HuH-7.5 (cell line): ENCODE measurements around the gene ANAPC2.

Source experiments
- DNase-seq: peaks from one replicate; pipeline ENCODE4 v3.0.0; 2011; ENCODE audit warnings: low spot score

The ANAPC2 gene

DNA sequence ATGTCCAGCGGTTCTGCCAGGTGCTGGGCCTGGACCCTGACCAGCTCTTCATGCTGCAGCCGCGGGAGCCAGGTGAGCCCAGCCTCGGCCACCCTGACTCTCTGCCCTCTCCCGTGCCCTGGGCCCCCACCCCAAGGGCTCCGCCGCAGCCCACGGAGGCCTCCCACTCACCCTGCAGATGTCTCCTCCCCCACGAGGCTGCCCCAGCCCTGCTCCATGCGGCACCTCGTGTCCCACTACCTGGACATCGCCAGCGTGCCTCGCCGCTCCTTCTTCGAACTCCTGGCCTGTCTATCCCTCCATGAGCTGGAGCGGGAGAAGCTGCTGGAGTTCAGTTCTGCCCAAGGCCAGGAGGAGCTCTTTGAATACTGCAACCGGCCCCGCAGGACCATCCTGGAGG lies 26.3 kb upstream of the ANAPC2 start:
- no peak for DNase-seq

DNA sequence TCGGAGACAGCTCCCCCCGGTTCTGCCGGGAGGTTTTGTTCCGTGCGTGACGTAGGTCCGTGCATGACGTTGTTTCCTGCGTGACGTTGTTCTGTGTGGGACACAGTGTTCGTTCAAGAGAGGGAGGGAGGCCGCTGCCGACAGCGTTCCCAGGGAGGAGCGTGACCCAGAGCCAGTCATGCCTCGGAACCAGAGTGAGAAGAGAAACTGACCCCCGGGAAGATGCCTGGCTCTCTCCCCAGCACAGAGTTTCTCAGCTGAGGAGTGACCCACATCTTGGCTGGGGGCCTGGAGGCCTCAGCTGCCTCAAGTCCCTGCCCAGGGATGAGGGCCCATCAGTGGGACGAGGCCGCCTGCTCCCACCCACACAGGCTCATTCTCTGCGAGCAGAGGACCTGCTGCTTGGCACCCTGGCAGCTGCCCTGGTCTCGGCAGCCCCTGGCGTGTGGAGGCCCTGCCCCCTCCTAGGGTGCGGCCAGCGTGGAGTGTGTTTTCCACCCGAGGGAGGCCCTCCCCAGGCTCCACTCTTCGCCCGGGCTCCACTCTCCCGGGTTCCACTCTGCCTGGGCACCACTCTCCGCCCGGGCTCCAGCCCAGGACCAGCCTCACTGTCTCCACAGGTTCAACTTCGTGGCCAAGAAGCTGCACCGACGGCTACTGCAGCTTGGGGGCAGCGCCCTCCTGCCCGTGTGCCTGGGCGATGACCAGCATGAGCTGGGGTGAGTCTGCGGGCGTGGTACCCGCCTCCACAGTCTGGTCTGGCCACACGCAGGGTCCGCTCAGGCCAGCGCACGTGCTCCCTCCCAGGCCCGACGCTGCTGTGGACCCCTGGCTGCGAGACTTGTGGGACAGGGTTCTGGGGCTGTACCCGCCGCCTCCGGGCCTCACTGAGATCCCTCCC lies 25.1 kb upstream of the ANAPC2 start:
- DNase-seq, result no peak

DNA sequence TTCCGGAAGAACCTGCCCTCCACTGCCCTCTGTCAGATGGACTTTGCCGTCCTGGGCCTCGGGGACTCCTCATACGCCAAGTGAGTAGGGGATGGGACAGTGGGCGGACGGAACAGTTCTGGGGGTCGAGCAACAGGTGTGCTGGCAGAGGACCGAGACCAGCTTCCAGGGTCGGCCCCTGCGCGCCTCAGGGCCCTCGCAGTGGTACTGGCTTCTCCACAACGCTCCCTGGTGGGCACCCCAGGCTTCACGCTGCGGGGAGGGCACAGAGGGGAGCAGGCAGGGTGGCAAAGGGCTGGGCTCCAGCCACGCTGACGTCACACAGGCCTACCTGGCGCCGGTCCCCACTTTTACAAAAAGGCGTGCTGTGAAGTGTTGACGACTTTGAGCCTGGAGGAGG lies 24.2 kb upstream of the ANAPC2 start:
- no peak for DNase-seq

DNA sequence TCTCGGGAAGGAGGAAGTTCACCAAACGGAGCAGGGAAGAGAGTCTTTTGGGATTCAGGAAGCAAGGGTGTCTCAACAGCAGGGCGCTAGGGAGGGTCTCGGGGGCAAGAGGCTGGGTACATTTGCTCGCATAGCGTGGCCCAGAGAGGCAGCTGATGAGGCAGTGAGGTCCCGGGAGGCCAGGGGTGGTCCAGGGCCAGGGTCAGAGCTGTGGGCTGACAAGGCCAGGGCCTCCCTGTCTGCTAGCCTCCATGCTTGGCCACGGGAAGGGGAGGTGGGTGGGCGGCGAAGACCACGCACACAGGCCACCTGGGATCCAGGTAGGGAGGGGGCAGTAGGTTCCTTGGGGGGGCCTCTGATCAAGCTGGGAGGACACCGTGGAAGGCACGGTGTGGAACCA lies 23.2 kb upstream of the ANAPC2 start:
- no peak for DNase-seq

DNA sequence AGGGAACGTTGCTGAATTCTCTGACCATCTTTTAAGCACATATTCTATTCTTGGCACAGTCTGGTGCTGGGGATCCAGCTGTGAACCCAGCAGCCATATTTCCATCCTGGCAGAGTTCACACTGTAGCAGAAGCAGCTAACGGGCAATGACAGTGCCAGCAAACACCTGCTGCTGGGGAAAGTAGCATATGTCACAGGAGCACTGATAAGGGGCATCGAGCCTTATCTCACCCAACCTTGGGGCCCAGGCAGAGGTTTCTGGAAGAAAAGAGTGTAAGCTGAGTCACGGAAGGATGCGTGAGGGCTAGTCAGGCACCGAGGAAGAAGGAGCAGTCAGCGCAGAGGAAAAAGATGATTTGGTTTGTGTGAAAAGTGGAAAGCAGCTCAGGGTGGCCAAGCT lies 18.2 kb upstream of the ANAPC2 start:
- DNase-seq, result no peak

DNA sequence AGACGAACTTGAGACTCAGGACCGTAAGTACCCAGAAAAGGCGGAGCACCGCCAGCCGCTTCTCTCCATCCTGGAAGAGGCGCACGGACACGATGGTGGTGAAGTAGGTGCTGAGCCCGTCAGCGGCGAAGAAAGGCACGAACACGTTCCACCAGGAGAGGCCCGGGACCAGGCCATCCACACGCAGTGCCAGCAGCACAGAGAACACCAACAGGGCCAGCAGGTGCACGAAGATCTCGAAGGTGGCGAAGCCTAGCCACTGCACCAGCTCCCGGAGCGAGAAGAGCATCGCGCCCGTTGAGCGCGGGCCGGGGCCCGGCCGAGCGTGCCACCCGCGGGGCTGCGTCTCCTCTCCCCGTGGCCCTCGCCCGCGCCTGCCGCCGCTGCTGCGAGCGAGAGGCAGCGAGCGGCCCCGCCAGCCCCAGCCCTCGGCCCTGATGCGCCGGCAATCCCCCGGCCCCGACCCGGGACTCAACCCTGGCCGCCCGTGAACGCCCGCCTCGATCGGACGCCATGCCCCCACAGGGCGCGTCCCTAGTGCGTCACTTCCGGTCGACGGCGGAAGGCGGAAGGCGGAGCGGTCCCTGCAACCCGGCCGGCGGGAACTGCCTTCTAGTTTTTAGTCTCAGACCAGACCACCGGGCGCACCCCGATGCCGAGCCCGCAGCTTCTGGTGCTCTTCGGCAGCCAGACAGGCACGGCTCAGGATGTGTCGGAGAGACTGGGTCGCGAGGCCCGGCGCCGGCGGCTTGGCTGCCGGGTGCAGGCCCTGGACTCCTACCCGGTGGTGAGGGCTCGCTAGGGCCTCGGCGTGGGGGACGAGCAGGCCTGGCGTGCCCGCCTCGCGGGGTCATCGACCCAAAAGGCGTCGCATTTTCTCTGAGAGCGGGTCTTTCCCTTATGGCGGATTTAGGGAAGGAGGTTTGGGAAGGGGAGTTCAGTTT lies 17.0 kb upstream of the ANAPC2 start, which contains the start of the genes NDOR1 and TMEM203:
NDOR1 (plus strand) TSS at position 575 of the 944 bp plus-strand sequence; CDS start at position 653, 78 bp downstream.
TMEM203 (minus strand) TSS at position 523 of the 944 bp plus-strand sequence; CDS start at position 289, 234 bp downstream.
- DNase-seq, result peak; percentile 96

DNA sequence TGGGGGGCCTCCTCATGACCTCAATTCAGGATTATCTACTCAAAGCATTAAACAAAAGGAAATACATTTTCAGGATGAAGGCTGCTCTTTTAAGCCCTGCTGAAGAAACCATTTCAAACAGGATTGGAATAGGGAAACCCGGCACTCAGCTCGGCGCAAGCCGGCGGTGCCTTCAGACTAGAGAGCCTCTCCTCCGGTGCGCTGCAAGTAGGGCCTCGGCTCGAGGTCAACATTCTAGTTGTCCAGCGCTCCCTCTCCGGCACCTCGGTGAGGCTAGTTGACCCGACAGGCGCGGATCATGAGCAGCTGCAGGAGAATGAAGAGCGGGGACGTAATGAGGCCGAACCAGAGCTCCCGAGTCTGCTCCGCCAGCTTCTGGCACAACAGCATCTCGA lies 16.4 kb upstream of the ANAPC2 start:
- no peak for DNase-seq

DNA sequence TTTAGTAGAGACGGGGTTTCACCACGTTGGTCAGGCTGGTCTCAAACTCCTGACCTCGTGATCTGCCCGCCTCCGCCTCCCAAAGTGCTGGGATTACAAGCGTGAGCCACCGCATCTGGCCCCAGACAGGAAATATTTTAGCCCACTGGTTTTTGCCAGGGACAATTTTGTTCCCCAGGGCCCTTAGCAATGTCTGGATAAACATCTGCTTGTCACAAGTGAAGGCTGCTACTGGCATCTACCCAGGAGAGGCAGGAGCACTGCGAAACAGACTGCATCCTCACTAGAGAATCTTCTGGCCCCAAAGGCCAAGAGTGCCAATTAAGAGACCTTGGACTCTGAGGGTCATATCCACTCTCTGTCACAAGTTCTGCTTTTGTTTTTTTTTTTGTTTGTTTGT lies 14.6 kb upstream of the ANAPC2 start:
- no peak for DNase-seq

DNA sequence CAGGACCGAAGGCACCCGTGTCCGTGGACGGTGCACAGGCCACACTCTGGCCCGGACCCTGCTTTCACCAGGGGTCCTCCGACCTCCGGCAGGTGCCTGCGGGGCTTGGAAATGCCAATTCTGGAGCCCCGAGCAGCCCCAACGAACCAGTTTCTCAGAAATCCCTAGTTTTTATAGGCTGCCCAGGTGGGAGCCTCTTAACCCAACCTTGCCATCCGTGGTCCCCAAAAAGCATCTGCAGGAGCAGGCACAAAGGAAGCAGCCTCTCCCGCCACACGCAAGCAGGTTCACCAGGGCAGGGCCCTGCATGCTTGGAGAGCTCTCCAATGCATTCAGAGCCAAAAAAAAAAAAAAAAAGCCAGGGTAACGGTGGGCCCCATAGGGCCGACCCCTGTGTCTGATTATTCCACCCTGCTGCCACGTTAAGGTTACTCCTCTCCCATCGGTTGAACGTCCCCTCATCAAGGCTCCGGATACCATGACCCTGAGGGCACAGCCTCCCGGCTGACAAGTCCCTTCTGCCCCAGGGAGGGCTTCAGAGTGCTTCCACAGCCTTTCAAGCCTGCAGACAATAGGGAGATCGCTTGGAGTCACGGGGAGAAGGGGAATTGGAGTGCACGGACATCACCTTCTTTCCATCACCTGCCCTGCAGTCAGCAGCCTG lies 13.0 kb upstream of the ANAPC2 start:
- DNase-seq, result no peak

DNA sequence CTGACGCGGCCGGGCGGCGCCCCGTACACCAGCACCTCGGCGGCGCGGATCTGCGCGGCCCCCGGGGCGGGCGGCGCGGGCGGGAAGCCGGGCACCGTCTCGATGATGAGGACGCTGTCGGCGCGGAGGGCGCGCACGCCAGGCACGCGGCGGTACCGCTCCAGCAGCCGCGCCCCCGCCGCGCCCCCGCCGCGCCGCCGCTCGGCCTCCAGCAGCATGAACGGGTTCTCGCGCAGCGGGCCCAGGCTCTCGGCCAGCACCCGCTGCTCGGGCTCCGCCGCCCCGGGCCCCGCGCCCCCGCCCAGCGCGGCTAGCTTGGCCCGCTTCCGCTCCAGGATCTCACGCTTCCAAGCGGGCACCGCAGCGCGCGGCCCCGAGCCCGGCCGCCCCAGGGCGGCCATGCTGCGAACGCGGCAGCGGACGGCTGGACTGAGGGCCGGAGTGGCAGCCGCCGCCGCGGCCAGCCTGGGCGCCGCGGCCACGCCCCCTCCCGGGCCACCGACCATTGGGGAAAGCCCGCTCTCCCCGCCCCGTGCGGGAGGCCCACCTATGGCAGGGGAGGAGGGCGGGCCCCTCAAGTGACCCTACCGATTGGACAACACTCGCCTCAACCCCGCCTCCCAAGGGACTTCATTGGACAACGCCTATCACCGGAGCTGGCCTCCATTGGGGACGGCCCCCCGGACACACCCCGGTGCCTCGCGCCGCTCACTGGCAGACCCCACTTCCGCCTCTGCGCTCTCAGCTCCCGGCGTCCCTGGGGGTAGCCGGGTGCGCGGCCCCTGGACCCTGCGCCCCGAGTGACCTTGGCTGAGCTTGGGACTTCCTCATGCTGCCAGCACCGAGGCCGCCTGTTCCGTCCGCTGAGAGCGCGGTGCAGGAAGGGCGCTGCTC lies 12.2 kb upstream of the ANAPC2 start, which contains the start of gene TPRN:
TPRN (minus strand) TSS at position 431 of the 894 bp plus-strand sequence; CDS start at position 401, 30 bp downstream.
- peak; percentile 100 for DNase-seq

DNA sequence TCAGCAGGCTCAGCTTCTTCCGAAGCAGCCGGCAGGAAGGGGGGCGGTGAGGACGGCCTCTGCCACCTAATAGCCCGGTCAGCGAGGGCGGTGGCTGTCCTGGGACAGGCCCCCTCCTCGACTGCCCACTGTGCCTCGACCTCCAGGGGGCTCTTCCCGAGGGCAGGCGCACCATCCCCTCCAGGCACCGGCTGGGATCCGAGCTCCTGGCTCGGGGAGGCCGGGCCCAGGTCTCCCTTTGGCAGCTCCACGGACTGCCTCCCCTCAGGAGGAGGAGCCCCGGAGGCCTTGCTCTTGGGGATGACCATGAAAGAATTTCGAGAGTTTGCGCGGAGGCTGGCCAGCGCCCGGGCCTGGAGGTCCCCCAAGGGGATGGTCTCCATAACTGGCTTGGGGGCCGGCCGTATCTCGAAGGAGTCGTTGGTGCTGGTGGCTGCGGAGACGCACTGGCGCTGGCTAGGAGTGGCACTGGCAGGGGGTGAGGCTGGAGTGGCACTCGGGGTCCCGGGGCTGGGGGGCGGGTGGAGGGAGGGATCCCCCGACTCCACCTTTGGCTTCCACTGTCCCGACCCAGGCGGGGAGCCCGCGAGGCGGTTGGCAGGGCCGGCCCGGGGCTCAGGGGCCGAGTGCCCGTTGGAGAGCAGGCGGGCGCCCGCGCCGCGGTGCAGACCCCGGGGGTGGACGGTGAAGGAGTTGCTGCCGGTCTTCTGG lies 11.2 kb upstream of the ANAPC2 start:
- no peak for DNase-seq

DNA sequence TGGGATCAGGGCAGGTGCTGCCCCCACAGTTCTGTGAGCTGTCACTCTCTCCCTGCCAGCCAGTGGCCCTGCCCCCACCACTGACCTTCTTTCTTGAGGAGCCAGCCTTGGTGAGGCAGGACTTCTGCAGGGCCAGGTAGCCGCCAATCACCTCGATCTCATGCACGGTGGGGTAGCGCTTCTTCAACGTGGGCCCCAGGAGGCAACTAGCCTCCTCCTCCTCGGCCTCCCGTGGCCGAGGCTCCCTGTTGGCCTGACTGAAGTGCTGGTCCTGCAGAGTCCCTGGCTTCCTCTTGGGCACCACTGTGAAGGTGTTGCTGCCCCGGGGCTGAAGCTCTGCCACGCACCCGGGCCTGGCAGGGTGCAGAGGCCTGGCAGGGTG lies 10.5 kb upstream of the ANAPC2 start:
- no peak for DNase-seq

DNA sequence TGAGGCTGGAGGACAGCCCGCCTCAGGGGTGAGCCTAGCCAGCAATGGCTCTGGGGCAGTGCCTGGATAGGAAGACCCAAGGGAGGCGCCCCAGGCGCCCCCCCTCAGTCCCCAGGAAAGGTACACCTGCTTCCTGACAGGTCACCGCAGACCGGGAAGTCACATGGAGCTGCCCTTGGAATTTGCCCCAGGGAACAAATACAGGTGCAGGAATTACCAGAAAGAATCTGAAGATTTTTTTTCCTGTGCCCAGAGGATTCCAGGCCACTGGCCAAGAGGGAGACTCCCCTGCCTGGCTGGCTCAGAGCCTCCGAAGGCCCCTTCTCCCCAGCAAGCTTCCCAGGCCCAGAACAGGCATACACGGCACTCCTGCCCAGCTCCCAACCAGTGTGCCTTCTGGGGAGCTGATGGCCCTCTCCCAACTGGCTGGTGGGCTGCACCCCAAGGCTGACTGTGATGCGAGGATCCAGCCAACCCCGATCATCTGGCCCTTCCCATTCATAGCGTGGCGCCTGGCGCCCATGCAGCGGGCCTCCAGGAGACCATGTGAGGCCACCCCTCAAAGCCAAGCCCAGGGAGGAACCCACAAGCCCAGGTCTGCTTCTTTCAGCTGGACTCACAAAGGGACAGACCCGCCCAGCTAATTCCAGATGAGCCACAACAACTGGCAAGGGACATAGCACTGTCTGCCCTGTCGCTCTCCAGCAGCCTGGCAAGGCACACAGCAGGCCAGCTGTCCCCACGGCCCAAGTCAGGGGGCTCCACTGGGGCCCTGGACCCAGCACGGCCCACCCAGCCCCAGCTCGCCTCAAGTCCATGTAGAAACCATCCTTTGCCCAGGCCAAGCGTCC lies 9.9 kb upstream of the ANAPC2 start:
- DNase-seq, result no peak

DNA sequence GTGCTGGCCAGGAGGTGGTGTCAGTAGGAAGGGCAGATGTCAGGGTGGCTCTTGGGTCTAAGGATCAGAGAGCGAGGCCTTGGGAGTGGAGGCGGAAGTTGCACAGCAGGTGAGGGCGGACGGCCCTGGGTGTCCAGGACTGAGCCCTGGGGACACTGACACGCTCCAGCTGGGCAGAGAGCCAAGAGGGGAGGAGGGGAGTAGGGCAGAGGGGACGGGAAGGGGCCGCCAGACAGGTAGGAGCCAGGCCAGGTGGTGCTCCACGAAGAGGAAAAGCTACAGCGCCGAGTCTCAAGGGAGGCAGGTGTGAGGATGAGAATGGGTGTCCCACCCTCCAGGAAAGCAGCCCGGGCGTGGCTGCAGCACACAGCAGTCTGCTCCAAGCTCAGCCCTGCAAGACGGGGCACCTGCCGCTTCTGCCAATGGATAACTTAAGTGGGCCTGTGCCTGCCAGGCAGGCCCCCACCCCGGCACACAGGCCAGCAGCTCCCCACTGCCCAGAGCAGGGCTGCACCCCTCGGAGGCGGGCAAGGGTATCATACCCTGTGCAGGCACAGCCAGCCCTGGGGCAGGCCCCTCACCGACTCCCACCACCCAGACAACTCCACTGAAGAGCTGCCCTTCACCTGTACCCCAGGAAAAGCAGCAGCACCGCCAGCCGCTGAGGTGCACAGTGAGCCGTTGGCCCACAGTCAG lies 7.3 kb upstream of the ANAPC2 start:
- no peak for DNase-seq

DNA sequence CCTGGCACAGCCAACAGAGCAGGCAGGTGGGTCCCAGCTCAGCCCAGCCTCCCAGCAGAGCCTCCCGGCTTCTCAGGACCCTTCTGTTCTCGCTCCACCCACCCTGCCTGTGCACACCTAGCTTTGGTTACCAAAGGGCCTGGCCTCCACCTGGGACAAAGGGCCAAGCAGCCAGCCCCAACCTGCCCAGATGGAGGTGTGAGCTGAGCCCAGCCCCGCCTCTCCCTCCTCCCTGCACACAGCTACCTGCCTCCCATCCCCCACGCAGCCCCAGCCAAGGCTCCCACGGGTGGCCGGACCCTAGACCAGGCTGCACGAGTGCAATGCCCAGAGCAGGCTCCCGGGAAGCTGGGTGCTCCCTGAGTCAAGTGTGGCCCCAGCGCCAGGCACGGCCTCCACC lies 6.5 kb upstream of the ANAPC2 start:
- DNase-seq, result no peak

DNA sequence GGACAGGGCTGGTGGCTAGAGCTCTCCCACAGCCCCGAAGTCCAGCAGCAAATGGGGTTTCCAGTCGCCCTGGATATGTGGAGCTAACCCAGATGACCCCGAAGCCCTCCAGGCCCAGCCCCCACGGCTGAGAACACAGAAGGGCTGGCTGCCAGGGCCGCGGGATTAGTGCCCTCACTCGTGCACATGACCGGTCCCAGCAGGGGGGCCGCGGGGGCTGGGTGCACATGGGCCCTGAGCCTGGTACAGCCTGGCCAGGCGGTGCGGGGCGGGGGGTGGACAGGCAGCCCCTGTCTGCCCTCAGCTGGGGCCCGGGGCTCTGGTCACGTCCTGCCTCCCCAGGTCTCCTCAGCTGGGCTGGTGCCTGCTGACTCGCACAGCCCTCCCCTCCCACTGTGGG lies 6.0 kb upstream of the ANAPC2 start:
- no peak for DNase-seq

DNA sequence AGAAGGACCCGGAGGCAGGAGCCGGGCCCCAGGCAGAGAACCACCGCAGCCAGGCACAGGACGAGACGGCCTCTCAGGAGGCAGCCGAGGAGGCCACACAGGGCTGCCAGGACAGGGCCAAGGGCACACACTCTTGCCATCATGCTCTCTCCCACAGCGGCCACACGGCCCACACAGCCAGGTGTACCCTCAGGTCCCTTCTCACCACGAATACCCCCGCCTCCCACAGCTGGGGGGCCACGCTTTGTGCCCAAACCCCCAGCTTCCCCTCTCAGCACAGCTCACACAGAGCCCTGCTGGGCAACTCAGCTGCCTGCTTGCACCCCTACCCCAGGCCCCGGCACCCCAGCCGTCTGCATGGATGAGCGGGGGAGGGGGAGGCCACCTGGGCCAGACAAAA lies 5.4 kb upstream of the ANAPC2 start:
- DNase-seq, result no peak

DNA sequence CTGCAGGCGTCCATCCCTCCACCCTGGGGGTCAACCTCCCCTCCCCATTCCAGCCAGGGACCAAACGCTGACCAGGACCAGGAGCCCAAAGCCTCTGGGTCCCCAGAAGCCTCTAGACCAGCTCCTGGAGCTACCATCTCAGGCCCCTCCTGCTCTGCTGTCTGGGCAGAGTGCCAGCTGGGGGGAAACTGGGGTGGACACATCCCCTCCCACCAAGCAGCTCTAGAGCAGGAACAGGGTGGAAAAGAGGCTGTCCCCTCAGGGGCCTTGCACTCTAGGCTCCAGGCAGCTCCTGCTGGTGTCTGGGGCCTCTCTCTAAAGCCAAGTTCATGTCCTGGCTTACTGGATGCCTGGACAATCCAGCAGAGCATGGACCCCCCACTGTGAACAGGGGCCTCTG lies 4.5 kb upstream of the ANAPC2 start:
- DNase-seq, result no peak

DNA sequence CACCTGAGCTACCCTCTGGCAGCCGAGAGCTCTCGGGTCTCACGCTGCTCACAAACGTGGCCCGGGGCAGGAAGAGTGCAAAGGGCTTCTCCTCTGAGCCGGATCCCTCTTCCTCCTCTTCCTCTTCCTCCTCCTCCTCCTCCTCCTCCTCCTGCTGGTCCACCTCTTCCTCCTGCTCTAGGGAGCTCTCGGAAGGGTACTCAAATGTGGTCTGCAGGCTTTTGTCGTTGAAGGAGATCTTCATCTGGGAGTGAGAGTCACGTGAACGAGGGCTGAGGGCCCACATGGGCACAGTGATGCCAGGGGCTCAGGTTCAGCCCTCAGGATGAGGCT lies 4.1 kb upstream of the ANAPC2 start:
- no peak for DNase-seq
